HG03280 (cell line): Measurements from ENCODE around the gene CCDC90B.

Experiments used
- ATAC-seq: cut with Tn5 transposase; IDR thresholded peaks from one replicate; pipeline ENCODE4 v1.9.1; 2021; ENCODE audit warnings: mild to moderate bottlenecking, moderate library complexity; ENCODE audit not compliant: unreplicated experiment

Gene CCDC90B

GRCh38 chr11:83241291-83241946 lies 44.7 kb downstream of the CCDC90B start:
- peak; percentile 78 for ATAC-seq

- no peak for ATAC-seq
Observed at GRCh38 chr11:83238111-83238510, 48.1 kb downstream of the CCDC90B start.

- no peak for ATAC-seq
Observed at GRCh38 chr11:83235825-83236224, 50.3 kb downstream of the CCDC90B start.

DNA sequence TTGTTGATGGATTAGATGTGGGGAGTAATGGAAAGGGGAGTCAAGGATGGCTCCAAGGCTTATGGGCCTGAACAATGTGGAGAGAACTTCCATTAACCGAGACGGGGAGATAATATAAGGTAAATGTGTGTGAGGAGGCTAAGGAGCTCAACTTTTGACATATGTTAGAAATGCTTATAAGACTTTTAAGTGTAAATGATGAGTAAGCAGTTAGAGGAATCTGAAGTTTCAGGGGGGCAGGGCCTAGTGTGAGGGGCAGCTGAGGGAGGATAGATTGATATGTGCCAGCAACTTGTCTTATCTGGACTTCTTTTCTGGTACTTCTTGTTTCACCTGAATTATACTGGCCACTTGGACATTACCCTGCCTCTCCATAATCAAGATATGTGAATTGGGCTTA lies 62.7 kb downstream of the CCDC90B start:
- ATAC-seq = no peak

DNA sequence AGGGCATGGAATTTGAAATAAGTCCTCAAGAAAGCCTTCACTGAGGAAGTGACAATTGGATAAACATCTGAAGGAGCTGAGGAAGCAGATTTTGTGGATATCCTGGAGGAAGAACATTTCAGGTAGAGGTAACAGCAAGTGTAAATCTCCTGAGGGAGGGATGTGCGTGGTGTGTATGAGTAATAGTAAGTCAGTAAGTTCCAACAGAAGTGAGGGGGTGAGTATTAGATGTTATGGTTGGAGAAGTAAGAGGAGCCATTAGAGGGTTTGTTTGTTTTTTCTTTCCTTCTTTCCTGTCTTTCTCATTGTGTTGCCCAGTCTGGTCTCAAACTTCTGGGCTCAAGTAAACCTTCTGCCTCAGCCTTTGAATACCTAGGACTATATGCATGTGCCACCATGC lies 63.7 kb downstream of the CCDC90B start:
- no peak for ATAC-seq

DNA sequence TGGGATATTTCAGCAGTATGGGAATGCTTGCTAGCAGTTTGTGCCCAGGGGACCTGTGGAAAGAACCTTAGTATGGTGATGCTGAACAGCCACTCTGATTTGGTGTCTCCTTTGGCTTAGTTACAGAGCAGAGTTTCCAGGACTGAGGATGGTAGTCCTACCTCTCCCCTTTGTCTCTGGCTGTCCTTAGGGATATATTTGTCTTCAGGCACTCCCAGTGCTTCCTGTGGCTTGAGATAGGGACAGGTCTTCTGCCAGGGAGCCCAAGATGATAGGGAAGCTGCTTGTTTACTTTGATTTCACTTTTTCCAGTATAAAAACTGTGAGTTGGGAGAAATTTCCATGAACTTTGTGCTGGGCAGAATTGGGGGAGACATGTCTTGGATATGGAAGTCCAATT lies 64.5 kb downstream of the CCDC90B start:
- ATAC-seq = no peak

GRCh38 chr11:83220260-83220659 lies 65.9 kb downstream of the CCDC90B start:
- ATAC-seq = no peak

- ATAC-seq = no peak
Observed at GRCh38 chr11:83219095-83219494, 67.1 kb downstream of the CCDC90B start.
